LNCAP (cell line): ENCODE data around the gene SLC10A7.

Experiments
- CTCF ChIP-seq: fragments of 450-650 bp; IDR thresholded peaks from 2 replicates; pipeline ENCODE4 v1.5.1; 2017; ENCODE audit warnings: mild to moderate bottlenecking

The SLC10A7 gene

GRCh38 chr4:146224326-146224966, 297.3 kb downstream of the SLC10A7 start:
- TF ChIP-seq CTCF, result no peak

GRCh38 chr4:146222313-146222712, 299.4 kb downstream of the SLC10A7 start:
- TF ChIP-seq CTCF, result no peak

- TF ChIP-seq CTCF, result no peak
Observed at GRCh38 chr4:146214238-146214637, 307.5 kb downstream of the SLC10A7 start, which contains the start of gene REELD1. Gene REELD1 (plus strand): TSS chr4:146214538. CDS start chr4:146216953, 2,415 bp downstream.

GRCh38 chr4:146212781-146213180, 309.0 kb downstream of the SLC10A7 start:
- TF ChIP-seq CTCF, result no peak

GRCh38 chr4:146211440-146211839, 310.3 kb downstream of the SLC10A7 start:
- no peak for TF ChIP-seq CTCF

- TF ChIP-seq CTCF, result no peak
Observed at GRCh38 chr4:146210890-146211289, 310.9 kb downstream of the SLC10A7 start.

GRCh38 chr4:146207410-146207809, 314.3 kb downstream of the SLC10A7 start:
- TF ChIP-seq CTCF, result no peak
